GM19452 (cell line): Measurements from ENCODE around the gene TMEM245.
"Not testable (repeated sequence)": the region's sequence is repeated elsewhere in the genome, so short reads cannot be mapped to it uniquely, and the experiment has no call there.

ENCODE experiments used
- ATAC-seq: cut with Tn5 transposase; IDR thresholded peaks from one replicate; pipeline ENCODE4 v1.9.1; 2021; ENCODE audit not compliant: unreplicated experiment

TMEM245 gene

GRCh38 chr9:109133533-109133932, 13.8 kb upstream of the TMEM245 start:
- ATAC-seq: no peak

GRCh38 chr9:109132567-109133021, 12.8 kb upstream of the TMEM245 start:
- no peak for ATAC-seq

- no peak for ATAC-seq
Measured at GRCh38 chr9:109129470-109130197, 9.9 kb upstream of the TMEM245 start.

- ATAC-seq: not testable (repeated sequence)
Measured at GRCh38 chr9:109126671-109127070, 6.9 kb upstream of the TMEM245 start.

- no peak for ATAC-seq
Measured at GRCh38 chr9:109124121-109124520, 4.4 kb upstream of the TMEM245 start.

GRCh38 chr9:109122726-109123621, 3.2 kb upstream of the TMEM245 start:
- ATAC-seq: peak; percentile 24

GRCh38 chr9:109121232-109121796, 1.6 kb upstream of the TMEM245 start:
- no peak for ATAC-seq

- no peak for ATAC-seq
Measured at GRCh38 chr9:109120204-109120789, 550 bp upstream of the TMEM245 start.

GRCh38 chr9:109118808-109119438, 824 bp downstream of the TMEM245 start:
- no peak for ATAC-seq

- ATAC-seq: no peak
Measured at GRCh38 chr9:109117856-109118807, 1.6 kb downstream of the TMEM245 start.

GRCh38 chr9:109115931-109116526, 3.7 kb downstream of the TMEM245 start:
- no peak for ATAC-seq

GRCh38 chr9:109114670-109115069, 5.1 kb downstream of the TMEM245 start:
- no peak for ATAC-seq

GRCh38 chr9:109113892-109114609, 5.7 kb downstream of the TMEM245 start:
- no peak for ATAC-seq

- ATAC-seq: no peak
Measured at GRCh38 chr9:109113254-109113653, 6.5 kb downstream of the TMEM245 start.

- ATAC-seq: peak; percentile 78
Measured at GRCh38 chr9:109110329-109111021, 9.3 kb downstream of the TMEM245 start.

GRCh38 chr9:109109967-109110328, 9.8 kb downstream of the TMEM245 start:
- ATAC-seq: no peak

GRCh38 chr9:109108318-109108717, 11.4 kb downstream of the TMEM245 start:
- no peak for ATAC-seq
